ENCODE data around the gene P3H4.
"Not testable (repeated sequence)": the region's sequence is repeated elsewhere in the genome, so short reads cannot be mapped to it uniquely, and the experiment has no call there.

Gene P3H4

DNA sequence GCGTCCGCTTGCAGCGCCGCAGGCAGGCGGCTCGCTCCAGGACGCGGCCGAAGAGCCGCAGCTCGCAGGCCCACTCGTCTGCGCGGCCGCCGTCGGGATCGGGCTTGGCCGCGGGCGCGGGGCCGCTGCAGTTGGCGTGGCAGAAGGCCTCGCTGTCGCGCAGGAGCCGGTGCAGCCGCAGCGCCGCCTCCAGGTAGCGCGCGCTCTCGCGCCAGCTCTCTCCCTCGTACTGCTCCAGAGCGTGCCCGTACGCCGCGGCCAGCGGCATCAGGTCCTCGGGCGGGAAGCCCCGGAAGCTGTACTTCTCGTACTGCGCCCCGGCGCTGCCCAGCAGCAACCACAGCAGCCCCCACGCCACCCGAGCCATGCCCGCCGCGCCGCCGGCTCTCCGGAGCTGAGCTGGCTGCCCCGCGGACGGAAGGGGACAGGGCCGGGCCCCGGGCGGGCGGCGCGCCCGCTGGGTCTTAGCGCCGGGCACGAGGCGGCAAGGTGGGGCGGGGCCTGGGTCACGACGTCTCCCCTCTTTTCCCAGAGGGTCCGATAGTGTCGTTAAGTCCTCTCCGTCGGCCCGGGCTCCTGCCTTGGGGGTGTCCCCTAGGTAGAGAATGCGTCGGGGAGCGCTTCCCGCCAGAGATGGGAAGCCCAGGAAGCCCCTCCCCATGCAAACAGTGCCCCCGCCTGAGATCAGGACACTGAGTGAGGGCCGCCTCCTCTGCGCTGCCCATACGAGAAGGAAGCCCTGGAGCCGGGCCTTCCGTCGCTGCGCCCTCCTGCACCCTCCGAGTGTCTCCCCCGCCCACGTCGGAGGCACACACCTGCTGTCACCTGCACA is at the start of gene P3H4:
Gene P3H4, minus strand, starts transcription at position 401 of the 832 bp plus-strand sequence. Its CDS starts 34 bp downstream, at position 367.
- peak; percentile 25 to 57 for DNase-seq (ENCODE audit: low read depth in 2 of 2)

GRCh38 chr17:41860254-41860931 is 48.6 kb upstream of the P3H4 start:
- no peak for DNase-seq (ENCODE audit: low read depth in 2 of 2)

DNA sequence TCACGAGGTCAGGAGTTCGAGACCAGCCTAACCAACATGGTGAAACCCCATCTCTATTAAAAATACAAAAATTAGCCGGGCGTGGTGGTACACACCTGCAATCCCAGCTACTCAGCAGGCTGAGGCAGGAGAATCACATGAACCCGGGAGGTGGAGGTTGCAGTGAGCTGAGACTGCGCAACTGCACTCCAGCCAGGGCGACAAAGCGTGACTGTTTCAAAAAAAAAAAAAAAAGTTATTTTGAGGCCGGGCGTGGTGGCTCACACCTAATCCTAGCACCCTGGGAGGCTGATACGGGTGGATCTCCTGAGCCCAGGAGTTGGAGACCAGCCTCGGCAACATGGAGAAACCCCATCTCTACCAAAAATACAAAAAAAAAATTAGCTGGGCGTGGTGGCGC is 39.6 kb upstream of the P3H4 start:
- DNase-seq (ENCODE audit: low read depth in 2 of 2) = not testable (repeated sequence)

DNA sequence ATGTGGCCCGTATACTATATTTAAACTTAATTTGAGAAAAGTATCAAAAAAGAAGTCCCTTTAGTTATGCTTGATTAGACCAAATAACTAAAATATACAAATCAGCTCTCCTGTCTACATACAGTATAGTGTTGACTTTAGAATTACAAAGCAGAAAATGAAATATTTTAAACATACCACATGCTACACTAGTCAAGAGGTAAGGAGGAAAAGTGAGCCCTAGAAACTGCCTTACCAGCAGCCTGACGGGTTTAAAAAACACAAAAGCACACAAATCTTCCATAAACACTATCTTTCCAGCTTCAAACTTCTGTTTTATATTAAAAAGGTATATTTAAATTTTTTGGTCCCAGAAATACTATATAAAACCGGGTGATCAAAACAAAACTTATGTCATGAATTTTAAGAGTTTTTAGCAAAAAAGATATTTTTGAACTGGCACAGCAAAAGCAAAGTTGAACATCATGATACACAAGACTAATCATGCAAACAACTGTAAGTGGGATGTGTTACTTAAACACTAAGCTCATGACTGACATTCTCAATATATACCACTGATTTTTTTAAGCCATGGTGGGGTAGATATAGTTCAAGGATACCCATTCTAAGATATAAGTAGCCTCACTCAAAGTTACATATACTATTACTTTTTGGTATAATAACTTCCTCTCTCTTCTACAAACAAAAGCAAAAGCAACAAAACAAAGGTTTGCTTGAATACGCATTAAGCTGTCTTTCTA is 37.7 kb upstream of the P3H4 start:
- DNase-seq (ENCODE audit: low read depth in 2 of 2) = no peak

DNA sequence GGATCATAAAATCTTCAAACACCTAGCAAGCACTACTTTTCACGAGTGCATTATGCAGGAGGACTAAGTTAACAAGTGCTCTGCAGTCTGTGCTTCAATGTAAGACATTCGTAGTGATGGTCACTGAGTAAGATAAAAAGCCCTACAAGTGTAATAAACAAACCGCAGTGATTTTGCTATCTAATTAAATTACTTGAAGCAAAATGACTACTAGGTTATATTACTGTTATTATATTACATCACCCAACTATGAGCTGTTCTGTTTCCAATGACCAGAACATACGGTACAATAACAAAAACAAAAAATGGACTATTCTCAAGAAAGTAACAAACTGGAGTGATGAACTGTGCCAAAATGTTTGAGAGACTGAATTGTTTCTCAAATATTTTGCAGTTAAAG is 37.0 kb upstream of the P3H4 start:
- DNase-seq (ENCODE audit: low read depth in 2 of 2) = no peak

GRCh38 chr17:41844971-41845370 is 33.2 kb upstream of the P3H4 start:
- DNase-seq (ENCODE audit: low read depth in 2 of 2) = no peak

- not testable (repeated sequence) for DNase-seq (ENCODE audit: low read depth in 2 of 2)
Observed at GRCh38 chr17:41840781-41841180, 29.0 kb upstream of the P3H4 start.

GRCh38 chr17:41839448-41839847 is 27.7 kb upstream of the P3H4 start:
- not testable (repeated sequence) for DNase-seq (ENCODE audit: low read depth in 2 of 2)

DNA sequence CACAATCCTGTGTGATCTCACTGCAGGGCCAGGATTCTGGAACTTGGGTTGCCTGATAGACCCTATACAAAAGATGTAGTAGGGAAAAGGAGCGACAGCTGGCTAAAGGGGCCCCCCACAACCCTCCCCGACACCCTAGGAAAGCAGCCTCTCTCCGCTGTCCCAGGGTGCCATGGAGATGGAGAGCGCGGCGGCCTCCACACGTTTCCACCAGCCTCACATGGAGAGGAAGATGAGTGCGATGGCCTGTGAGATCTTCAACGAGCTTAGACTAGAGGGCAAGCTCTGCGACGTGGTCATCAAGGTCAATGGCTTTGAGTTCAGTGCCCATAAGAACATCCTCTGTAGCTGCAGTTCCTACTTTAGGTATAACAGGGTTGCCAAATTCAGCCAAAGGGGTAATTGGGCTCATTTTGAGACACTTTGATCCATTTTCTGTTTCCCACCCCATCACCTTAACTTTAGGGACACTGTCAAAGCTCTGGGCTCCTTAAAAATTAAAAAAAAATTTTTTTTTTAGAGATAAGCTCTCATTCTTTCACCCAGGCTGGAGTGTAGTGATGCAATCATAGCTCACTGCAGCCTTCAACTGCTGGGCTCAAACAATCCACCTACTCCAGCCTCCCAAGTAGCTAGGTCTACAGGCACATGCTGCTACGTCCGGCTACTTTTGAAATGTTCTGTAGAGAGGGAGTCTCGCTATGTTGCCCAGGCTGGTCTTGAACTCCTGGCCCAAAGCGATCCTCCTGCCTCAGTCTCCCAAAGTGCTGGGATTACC is 26.2 kb upstream of the P3H4 start, which contains the start of gene KLHL10:
Gene KLHL10, plus strand, starts transcription at position 65 of the 778 bp plus-strand sequence. Its CDS starts 108 bp downstream, at position 173.
- no peak for DNase-seq (ENCODE audit: low read depth in 2 of 2)

DNA sequence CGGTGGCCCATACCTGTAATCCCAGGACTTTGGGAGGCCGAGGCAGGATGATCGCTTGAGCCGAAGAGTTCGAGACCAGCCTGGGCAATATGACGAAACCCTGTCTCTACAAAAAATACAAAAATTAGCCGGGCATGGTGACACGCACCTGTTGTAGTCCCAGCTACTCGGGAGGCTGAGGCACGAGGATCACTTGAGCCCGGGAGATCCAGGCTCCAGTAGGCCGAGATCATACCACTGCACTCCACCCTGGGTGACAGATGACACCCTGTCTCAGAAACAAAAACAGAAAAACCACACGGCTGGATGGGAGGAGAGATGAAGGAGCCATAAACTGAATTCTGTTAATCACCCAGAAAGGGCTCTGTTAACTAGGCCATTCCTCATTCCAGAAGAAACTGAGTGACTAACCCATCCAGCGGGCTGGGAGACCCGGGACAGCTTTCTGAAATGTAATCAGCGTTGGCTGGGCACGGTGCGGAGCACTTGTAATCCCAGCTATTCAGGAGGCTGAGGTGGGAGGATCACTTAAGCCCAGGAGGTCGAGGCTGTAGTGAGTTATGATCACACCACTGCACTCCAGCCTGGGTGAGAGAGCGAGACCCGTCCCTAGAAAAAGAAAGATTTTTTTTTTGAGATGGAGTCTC is 24.9 kb upstream of the P3H4 start:
- DNase-seq (ENCODE audit: low read depth in 2 of 2) = no peak

DNA sequence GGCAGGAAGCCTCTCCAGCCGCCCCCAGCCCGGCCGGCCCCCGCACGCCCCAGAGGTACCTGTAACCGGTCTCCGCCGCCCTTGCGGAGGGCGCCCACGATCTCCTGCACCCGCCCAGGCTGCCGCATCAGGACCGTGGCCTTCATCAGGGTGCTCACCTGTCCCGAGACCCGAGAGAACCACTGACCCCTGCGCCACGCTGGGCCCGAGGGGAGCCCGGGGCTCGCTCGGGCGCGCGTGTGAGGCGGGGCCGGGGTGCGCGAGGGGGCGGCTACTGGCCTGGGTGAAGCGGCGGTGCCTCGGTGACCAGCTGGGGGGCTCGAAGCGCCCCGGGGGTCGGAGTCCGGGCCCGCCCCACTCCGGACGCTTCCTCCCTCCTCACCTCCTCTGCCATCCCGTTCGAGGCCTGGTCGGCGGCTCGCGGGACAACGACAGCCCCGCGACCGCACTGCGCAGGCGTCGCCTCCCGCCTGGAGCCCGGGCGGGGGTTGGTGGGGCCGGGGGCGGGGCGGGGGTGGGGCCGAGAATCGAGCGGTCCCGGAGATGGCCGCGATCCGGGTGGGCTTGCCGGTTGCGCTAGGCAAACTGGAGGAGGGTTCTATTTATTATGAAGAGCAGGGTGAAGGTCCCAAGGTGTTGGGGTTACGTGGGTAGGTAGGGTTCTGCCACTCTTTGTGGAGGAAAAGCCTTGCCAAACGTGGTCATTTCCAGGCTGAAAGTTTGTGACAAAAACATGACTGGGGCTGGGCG is 24.2 kb upstream of the P3H4 start, which contains the start of gene NT5C3B:
Gene NT5C3B, minus strand, starts transcription at position 433 of the 750 bp plus-strand sequence. Its CDS starts 39 bp downstream, at position 394.
- peak in 1 of 2 donors; percentile 25 for DNase-seq (ENCODE audit: low read depth in 2 of 2)

DNA sequence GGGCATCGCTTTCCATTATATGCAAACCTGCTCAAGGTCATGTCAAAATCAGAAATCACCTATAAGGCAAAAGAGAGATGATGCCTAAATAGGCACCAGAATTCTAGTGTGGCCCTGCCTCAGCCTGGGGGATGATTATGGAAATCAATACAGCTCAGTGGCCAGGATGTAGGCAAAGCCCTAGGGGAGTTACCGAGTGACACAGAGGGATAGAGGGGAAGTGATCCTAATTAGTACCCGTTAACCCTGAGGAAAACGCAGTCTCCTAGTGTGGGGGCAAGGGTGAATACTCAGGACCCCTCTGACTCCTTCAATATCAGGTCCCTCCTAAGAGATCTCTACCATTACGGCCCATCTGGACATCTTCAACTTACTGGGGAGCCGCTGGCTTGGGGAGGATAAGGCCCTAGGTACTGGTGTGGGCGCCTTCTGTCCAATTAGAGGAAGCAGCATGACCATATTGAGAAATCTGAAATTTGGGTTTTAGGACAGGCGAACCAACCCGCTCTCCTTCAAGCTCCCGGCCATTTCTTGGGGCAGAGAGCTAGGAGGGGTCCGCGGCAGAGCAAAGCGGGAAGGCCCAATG is 23.6 kb upstream of the P3H4 start:
- DNase-seq (ENCODE audit: low read depth in 2 of 2) = no peak

- not testable (repeated sequence) for DNase-seq (ENCODE audit: low read depth in 2 of 2)
Observed at GRCh38 chr17:41829961-41830360, 18.2 kb upstream of the P3H4 start.

DNA sequence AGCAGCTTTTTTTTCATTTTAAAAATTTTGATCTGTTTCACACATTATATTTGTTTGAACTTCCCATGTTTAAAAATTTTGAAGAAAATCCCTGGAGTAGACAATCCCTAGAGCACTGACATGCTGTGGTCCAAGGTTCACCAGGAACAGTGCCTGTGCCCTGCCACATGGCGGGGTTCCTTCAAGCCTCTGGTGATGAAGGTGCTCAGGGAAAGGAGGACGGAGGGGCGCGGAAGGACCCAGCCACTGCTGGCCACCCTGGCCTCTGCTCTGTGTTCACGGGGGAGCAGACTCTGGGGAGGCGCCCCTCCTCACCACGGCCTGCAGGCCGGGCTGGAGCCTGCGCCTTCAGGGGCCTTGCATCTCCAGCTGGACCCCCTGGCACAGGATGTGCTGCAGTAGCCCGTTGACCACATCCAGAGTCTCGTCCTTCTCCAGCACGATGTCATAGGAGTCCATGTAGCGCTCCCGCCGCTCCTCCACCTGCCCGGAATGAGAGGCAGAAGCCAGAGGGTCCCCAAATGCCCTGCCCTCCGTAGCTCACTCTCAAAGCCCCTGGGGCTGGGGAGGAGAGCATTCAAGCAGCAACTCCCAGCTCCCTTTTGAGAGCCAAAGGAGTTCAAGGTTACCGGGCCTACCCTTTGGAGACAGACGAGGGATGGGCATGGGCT is 13.6 kb upstream of the P3H4 start:
- no peak for DNase-seq (ENCODE audit: low read depth in 2 of 2)

GRCh38 chr17:41824086-41824485 is 12.3 kb upstream of the P3H4 start:
- DNase-seq (ENCODE audit: low read depth in 2 of 2) = no peak

DNA sequence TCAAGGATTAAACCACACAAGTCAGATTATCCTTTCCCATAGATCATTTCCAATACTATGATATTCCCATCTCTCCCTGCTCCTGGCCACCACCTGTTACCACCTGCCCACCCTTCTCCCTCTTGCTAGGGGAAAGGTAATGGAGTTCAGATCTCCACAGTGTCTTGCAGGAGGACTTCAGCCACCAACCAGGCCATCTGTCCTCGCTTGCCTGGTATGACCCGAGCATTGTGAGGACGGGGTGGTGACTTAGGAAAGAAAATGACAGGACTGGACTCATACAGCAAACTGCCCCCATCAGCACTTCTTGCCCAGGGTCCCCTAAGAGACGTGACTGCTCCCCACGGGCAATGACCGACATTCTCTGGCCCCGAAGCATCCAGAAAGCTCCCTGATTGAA is 11.8 kb upstream of the P3H4 start:
- no peak for DNase-seq (ENCODE audit: low read depth in 2 of 2)

- DNase-seq (ENCODE audit: low read depth in 2 of 2) = no peak
Observed at GRCh38 chr17:41823141-41823524, 11.4 kb upstream of the P3H4 start.

- no peak for DNase-seq (ENCODE audit: low read depth in 2 of 2)
Observed at GRCh38 chr17:41822216-41823140, 10.7 kb upstream of the P3H4 start.

Measured in stimulated activated CD8-positive, alpha-beta memory T cell treated with anti-CD3 and anti-CD28 coated beads, Interleukin-15, amount 100 ng/mL, for 4 hours (primary cell).